ENCODE data around the gene CACNB4.
"Not testable (repeated sequence)": the region's sequence is repeated elsewhere in the genome, so short reads cannot be mapped to it uniquely, and the experiment has no call there.

The CACNB4 gene

DNA sequence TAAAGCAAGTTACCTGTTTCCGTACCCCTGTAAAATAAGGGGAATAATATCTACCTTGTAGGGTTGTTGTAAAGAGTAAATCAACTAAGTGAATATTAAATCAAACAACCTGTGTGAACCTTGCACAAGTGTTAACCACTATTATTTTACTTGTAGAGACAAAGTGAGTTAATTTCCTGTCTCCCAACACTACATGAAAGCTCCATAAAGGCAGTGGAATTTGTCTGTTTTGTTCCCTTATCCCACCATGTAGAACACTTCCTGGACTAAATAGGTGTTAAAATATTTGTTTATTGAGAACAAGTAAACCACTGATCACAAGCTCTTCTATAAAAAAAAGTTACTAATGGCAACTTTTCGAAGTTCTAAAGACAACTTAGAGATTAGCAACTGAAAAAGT is 274.0 kb downstream of the CACNB4 start:
- DNase-seq (ENCODE audit: low read depth in 2 of 2) = no peak

DNA sequence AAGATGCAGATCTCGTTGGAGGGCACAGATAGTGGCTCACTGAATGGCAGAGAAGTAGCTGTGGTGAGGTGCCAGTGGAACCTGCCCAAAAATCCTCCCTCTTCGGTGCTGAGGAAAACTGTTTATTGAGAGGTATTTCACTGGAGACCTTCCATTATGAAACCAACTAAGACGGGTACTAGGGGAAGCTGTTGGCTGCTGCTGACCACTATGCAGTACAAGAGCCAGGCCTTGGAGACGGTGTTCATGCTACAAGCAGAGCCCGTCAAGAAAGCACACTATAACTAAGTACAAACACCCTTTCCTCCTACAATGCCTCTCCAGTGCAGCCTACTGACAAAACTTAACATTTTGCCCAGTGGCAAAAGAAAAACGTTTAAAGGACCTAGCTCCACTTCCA is 275.2 kb downstream of the CACNB4 start:
- DNase-seq (ENCODE audit: low read depth in 2 of 2) = no peak

DNA sequence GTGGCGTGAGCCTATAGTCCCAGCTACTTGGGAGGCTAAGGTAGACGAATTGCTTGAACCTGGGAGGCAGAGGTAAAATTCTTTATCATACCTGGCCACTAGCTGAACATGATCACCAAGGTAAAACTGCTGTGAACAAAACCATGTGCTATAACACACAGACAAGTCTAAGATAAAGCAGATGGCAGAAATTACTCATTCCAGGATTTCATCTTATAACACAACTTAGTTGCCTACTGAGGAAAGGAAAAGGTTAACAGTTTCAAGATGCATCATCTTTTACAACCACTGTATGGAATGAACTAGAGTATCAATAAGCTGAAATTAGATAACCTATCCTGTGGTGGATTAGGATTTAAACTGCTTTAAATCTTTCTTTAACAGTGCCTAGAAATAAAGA is 278.9 kb downstream of the CACNB4 start:
- DNase-seq (ENCODE audit: low read depth in 2 of 2) = no peak

DNA sequence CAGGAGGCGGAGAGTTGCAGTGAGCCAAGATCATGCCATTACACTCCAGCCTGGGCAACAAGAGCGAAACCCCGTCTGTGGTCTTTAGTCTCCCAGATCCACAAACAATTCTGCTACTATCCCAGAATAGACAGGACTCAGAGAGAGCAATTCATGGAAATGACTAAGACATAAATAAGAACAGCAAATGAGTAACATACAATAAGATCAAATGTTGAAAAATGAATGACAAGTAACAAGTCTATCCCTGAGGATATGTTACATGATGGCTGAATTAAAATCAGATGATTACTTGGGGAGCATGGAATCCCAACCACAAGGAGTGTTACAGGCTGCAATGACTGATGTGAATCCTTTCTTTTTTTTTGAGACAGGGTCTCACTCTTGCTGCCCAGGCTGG is 280.9 kb downstream of the CACNB4 start:
- DNase-seq (ENCODE audit: low read depth in 2 of 2) = no peak

DNA sequence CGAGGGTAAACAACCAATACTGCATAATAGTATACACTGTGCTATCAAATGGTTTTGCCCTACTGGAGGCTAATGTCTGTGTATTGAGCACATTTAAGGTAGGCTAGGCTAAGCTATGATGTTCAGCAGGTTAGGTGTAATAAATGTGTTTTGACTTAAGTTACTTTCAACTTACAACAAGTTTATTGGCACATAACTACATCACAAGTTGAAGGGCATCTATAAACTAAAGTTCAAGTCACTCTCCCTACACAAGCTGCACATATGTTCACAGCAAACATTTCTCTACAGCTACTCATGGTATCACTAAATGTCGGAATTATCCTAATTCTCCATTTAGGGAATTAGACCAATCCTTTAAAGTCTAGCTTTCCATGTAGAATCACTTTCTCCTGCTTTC is 282.0 kb downstream of the CACNB4 start:
- DNase-seq (ENCODE audit: low read depth in 2 of 2) = no peak

DNA sequence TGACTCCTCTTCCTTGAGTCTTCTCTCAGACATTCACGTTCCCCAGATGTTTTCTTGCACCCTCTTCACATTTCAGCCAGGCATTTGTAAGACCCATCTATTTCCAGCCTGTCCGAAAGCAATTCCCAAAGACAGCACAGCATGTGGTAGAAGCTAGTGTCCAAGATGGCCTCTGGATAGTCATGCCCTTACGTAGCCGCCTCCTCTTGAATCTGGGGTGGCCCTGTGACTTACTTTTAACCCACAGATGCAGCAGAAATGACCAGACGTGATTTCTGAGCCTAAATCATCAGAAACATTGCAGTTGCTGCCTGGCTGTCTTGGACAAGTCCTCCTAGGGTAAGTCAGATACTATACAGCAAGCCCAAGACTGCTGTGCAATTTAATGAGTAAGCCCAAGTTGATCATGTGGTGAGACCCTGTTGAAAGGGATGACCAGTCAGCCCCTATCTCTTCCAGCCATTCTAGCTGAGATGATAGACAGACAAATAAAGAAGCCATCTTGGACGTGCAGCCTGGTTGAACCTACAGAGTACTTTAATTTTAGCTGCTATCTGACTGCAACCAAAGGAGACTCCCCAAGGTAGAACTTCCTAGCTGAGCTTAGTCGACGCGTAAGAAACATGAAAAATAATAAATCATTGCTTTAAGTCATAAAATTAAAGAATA is 282.9 kb downstream of the CACNB4 start:
- no peak for DNase-seq (ENCODE audit: low read depth in 2 of 2)

DNA sequence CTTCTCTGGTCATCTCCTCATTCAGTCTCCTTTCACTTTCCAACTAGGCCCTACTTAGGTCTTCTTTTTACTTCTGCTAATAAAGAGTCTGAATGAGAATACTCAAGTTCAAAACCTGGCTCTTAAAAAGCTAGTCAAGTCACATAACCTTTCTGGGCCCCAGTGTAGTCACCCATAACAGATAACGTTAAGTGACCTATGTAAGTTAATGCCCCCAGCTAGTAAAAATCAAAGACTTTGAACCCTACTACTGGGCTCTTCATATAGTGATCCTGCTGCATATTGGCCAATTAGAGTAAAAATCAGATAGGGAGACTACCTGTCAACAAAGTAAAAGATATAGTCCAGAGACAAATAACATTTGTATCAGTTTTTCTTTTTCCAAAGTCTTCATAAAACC is 288.4 kb downstream of the CACNB4 start:
- no peak for DNase-seq (ENCODE audit: low read depth in 2 of 2)

DNA sequence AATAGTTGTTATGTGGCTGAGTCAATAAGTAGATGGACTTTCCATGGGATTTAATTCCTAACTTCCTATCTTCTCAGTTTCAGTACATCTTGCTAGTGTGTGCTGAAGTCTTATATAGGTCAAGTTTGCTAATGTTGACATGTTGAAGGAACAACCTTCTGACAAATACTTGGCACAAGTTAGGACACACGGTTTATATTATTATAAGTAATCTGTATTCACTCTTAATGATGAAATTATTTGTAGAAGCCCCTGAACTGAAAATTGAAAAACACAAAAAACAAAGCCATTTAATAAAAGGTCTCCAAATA is 289.8 kb downstream of the CACNB4 start:
- no peak for DNase-seq (ENCODE audit: low read depth in 2 of 2)

DNA sequence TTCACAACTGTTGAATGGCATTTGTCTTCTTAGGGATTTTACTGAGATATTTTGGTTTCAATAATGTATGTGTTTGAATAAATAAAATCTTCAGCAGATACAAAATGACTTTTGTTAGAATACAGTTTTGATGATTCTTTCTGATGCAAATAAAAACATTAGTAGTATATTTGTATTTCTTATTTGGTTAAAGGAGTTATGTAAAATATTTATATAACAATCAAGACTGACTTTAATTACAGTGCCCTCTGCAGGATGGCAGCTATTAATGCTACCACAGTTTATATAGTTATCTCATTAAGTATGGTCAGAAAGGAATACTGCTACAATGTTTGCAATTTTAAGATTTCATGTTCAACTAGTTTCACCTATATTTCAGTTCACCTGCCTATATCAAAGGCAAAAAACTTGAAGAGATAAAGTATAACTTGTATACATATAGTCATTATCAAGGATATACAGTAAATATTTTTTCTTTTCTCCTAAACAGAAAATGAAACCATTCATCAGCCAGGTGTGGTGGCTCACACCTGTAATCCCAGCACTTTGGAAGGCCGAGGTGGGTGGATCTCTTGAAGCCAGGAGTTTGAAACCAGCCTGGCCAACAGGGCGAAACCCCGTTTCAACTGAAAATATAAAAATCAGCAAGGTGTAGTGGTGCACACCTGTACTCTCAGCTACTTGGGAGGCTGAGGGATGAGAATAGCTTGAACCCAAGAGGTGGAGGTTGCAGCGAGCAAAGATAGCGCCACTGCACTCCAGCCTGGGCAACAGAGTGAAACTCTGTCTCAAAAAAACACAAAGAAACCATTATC is 290.4 kb downstream of the CACNB4 start:
- DNase-seq (ENCODE audit: low read depth in 2 of 2) = no peak

DNA sequence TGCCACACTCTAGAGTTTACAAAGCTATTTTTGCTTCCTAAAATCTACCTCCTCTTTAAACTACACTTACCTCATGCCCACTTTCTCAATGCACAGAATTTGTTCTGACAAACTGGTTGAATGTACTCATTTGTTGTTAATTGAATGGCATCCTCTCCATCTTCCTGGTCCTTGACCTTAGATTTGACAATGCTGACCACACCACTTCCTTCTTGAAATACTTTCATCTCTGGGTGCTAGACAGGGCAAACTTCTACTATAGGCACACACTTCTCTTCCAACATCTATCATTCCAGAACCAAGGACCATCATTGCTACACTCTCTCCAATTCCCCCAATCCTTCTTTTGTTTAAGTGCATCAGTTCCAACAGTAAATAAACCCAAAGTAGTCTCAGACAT is 292.9 kb downstream of the CACNB4 start:
- DNase-seq (ENCODE audit: low read depth in 2 of 2) = no peak

DNA sequence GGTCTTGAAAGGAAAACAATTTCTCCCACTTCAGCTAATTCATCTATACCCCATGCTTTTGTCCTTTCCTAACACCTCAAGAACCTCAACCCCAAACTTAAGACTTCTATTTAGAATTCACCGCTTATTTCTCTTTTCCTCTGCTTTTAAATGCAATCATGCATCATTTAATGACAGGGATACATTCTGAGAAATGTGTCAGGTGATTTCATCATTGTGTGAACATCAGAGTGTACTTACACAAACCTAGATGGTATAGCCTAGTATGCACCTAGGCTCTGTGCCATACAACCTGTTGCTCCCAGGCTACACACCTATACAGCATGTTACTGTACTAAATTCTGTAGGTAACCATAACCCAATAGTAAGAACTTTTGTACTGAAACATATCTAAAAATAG is 293.5 kb downstream of the CACNB4 start:
- no peak for DNase-seq (ENCODE audit: low read depth in 2 of 2)

DNA sequence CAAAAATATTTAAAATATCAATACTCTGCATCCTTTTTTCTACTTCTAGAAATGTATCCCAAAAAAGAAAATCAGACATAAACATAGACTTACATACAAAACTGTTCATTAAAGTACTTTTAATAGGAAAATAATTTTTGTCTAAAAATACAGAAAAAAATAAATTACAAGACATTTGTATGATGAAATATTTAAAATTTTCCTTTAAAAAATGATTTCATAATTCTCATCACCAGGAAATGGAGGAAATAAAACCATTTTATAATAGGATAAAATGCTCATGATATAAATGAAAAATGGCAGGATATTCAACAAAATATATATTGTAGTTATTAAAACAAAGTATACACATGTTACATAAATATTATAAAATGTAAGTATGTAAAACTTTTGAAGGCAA is 295.0 kb downstream of the CACNB4 start:
- DNase-seq (ENCODE audit: low read depth in 2 of 2) = no peak

DNA sequence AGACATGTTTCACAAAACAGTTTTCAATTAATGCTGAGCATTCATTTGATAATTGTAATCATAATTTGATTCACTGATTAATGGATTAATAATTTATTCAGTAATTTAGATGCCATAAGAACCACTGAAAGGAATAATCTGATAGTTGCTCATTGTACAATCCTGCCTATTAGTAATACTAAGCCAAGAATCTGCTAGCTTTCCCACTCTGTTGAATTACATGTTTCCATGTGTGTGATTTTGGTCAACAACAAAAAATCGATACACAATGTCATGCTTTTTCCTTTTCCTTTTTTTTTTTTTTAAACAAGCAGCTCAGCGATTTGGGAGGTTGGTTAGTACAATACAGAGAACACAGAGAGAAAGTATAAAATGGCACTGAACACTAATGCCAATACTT is 296.5 kb downstream of the CACNB4 start:
- no peak for DNase-seq (ENCODE audit: low read depth in 2 of 2)

DNA sequence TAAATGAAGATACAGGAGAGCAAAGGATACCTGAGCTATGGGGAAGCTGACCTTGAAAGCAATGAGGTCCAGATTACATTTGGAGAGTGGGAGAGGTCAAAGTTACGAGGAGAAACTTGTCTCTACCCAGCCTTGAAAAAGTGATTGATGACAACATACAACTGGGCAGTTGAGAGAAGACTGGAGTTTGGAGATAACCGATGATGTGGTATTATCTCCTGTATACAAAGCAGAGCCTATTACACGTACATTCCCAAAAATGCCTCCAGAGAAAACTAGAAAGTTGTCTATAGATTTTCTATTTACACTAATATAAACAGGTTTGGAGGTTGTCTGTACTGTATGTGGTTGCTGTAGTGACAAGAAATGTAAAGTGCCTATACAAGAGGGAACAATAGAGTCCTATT is 299.0 kb downstream of the CACNB4 start:
- DNase-seq (ENCODE audit: low read depth in 2 of 2) = no peak

DNA sequence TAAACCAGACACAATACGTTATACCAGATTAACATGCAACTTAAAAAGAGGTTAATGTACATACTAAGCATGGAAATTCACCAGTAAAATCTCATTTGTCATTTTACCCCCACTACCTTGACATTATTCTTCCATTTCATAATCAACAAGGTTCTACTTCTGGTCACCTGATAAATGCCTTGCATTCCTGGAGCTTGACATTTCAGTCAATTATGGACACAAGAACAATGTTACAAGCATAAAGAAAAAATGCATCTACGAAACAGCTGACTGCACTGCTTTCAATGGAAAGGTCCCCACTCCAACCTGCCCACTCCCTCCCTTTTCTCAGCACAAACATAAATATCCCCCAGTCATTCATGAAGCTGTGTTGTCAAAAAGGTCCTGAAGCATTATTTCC is 302.1 kb downstream of the CACNB4 start:
- no peak for DNase-seq (ENCODE audit: low read depth in 2 of 2)

DNA sequence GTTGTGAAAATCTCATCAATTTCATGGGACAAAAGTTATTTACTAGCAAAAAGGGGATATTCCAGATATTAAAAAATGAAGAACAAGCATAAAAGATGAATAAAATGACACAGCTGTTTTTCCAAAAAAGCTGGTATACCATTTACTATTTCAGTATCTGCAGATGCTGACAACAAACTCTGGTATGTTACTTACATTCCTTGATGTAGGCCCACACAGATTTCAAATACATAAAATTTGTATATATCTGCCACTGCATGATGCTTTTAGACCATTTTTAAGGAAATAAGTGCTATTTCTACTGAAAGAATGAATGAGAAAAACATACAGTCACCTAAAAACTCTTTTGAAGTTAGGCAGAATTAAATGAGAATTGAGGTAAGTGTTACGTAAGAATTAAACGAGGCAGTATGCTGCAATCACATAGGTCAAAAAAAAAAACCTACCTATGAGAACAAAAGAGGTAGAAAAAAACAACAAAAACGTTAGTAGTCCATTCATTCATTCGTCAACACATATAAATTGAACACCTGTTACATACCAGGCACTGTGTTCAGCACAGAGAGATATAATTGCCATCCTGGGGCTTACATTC is 303.1 kb downstream of the CACNB4 start:
- no peak for DNase-seq (ENCODE audit: low read depth in 2 of 2)

DNA sequence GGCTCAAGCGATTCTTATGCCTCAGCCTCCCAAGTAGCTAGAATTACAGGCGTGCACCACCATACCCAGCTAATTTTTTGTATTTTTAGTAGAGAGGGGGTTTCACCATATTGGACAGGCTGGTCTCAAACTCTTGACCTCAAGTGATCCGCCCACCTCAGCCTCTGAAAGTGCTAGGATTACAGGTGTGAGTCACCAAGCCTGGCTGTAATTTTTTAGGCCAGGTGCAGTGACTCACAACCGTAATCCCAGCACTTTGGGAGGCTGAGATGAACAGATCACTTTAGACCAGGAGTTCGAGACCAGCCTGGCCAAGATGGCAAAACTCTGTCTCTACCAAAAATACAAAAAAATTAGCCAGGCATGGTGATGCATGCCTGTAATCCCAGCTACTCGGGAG is 304.4 kb downstream of the CACNB4 start:
- not testable (repeated sequence) for DNase-seq (ENCODE audit: low read depth in 2 of 2)

DNA sequence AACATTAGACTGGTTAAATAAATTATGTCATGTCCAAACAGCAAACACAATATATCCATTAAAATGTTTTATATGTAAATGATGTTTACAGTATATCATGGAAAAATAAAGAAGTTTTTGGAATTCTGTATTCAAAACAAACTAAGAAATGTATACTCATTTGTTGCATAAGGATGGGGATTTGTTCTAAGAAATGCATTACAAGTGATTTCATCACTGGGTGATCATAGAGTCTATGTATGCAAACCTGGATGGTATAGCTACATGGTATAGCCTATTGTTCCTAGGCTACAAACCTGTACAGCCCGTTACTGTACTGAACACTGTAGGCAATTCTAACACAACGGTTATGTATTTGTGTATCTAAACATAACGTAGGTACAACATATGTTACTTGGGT is 305.7 kb downstream of the CACNB4 start:
- DNase-seq (ENCODE audit: low read depth in 2 of 2) = no peak

DNA sequence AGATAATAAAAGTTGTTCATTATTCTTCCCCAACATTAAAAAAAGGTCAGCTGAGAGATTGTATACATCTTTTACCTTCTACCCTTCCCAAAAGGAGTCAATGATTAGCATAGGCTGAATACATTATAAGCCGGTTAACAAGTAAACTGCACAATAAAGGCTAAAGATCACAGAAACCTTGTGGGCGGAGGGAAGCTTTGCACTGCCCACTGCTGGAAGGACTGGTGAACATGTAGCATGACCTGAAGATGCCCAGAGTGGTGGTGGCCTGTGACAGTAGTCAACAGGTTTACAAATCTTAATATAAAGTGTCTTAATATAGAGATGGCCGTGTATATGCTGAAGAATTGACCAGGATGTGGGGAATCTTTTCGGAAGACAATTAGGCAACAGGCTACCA is 306.3 kb downstream of the CACNB4 start:
- DNase-seq (ENCODE audit: low read depth in 2 of 2) = no peak

DNA sequence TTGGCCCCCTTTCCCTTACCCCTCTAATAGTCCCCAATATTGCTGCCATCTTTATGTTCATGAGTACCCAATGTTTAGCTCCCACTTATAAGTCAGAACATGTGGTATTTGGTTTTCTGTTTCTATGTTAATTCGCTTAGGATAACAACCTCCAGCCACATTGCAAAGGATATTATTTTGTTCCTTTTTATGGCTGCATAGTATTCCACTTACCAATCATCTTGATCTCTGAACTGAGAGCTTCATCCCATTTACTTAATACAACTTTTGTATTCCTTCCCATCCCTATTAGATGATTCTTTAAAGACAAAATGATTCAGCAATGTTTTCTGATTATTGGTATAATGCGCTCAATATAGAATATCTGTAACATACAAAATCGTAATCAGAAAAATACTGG is 307.3 kb downstream of the CACNB4 start:
- no peak for DNase-seq (ENCODE audit: low read depth in 2 of 2)

DNA sequence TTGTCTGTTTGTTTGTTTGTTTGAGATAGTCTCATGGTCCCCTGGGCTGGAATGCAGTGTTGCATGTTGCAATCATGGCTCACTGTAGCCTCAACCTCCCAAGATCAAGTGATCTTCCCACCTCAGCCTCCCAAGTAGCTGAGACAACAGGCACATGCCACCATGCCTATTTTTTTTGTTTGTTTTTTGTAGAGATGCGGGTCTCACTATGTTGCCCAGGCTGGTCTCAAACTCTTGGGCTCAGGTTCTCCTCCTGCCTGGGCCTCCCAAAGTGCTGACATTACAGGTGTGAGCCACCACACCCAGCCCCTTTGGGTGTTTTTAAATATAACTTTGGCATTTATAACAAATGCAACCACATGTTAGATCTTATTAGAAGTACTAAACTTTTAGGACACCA is 308.2 kb downstream of the CACNB4 start:
- DNase-seq (ENCODE audit: low read depth in 2 of 2) = no peak

DNA sequence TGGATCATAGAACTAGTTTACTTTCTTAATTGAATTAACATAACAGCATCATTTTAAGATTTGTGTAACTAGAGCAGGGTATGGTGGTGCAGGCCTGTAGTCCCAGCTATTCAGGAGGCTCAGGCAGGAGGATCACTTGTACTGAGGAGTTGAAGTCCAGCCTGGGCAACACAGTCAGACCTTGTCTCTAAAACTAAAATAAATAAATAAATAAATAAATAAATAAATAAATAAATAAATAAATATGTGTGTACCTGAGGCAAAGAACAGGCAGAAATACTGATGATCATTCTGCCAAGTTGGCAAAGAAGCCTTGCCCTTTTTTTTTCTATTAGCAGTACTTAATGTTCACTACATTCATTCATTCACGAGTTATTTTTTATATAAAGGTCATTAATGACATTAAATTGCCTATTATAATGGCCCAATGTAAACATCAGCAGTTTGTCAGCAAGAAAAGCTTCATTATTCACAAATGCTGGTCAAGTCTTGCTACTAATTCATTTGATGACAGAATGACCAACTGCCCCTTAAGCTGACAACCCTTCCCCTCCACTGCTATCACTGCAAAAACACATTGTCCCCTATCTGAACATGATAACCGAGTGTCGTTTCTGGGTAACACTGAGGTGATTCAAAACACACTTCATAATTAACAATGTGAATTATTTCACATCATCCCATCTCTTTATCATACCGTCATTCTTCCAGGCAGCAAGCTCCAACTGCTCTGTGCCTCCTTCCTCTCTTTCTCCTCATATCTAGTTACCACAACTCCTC is 309.6 kb downstream of the CACNB4 start:
- no peak for DNase-seq (ENCODE audit: low read depth in 2 of 2)

DNA sequence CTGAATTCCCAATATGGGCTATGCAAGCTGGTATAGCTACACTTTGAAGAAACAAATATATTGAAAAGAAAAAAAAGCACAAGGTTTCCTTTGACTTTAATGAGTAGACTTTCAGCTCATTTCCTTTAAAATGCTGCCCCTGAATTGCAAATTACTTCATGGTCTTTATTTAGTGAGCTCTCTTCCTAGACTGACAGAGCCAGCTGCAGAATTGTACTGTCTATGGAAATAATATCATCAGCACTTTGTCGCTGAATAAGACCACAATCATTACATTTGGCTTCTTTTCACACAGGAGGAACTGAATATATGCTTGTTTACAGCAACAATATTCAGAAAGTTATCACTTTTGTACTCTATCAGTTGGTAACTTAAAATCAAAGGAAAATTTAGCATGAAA is 312.4 kb downstream of the CACNB4 start:
- DNase-seq (ENCODE audit: low read depth in 2 of 2) = no peak

Measured in stimulated activated CD4-positive, alpha-beta T cell treated with anti-CD3 and anti-CD28 coated beads, Interleukin-12 subunit alpha, Interleukin-12 subunit beta, amount 100 ng/mL, for 24 hours (primary cell).